ENCODE results near the gene TMEM38B. TPM values are rescaled to one million over a fixed set of nuclear protein-coding genes. Genes with fewer than 3 reads are reported as not detected.

The TMEM38B gene
- total RNA-seq, 4 donors from 2014 or later, result 11.7 to 22.1 (median 18.5) TPM

- TF ChIP-seq, protein P1, sequence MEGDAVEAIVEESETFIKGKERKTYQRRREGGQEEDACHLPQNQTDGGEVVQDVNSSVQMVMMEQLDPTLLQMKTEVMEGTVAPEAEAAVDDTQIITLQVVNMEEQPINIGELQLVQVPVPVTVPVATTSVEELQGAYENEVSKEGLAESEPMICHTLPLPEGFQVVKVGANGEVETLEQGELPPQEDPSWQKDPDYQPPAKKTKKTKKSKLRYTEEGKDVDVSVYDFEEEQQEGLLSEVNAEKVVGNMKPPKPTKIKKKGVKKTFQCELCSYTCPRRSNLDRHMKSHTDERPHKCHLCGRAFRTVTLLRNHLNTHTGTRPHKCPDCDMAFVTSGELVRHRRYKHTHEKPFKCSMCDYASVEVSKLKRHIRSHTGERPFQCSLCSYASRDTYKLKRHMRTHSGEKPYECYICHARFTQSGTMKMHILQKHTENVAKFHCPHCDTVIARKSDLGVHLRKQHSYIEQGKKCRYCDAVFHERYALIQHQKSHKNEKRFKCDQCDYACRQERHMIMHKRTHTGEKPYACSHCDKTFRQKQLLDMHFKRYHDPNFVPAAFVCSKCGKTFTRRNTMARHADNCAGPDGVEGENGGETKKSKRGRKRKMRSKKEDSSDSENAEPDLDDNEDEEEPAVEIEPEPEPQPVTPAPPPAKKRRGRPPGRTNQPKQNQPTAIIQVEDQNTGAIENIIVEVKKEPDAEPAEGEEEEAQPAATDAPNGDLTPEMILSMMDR (IDR thresholded peaks at IDR 0.05; ENCODE audit: low read depth), result no peak
These were observed 4.1 kb downstream of the TMEM38B start for GRCh38 chr9:105698348-105698870.

DNA sequence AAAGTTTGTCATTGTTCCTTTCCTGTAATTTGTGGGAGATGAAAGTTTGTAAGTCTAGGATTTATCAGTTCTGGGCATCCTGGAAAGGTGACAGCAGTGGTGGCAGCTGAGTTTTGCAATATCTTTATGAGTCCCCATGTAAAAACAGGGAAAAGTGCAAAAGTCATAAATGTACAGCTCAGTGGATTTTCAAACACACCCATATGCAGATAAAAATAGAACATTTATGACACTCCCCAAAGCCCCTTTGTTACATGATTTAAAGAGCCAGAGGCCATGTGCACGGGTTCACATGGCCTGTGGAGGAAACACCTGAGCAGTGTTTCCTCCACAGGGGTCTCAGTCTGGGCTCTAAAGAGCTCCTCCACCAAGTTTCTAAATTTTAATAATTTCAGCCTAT, 6.3 kb downstream of the TMEM38B start:
- TF ChIP-seq, protein P1 (IDR thresholded peaks at IDR 0.05; ENCODE audit: low read depth), result no peak

GRCh38 chr9:105701145-105701544, 6.8 kb downstream of the TMEM38B start:
- TF ChIP-seq, protein P1 (IDR thresholded peaks at IDR 0.05; ENCODE audit: low read depth), result no peak

DNA sequence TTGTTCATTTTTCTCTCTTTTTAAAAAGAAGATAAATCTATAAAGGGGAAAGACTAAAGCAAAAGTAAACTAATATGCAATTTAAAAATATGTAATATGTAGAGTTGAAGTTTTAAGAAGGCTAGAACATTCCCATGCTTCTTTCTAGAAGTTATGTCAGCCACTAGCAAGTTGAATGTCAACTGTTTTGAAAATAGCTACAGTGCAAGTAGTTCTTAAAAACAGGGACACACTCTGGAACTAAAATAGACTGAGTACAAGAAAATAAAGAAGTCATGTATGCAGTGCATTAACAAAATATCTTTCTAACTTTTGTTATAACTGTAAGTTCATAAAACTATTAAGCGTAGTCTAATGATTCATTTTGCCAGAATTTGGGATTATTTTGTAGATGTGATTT, 7.9 kb downstream of the TMEM38B start:
- TF ChIP-seq, protein P1 (IDR thresholded peaks at IDR 0.05; ENCODE audit: low read depth), result no peak

- TF ChIP-seq, protein P1 (IDR thresholded peaks at IDR 0.05; ENCODE audit: low read depth), result no peak
These were observed 11.8 kb downstream of the TMEM38B start for GRCh38 chr9:105706156-105706555.

- TF ChIP-seq, protein P1 (IDR thresholded peaks at IDR 0.05; ENCODE audit: low read depth), result no peak
These were observed 14.1 kb downstream of the TMEM38B start for GRCh38 chr9:105708405-105708804.

DNA sequence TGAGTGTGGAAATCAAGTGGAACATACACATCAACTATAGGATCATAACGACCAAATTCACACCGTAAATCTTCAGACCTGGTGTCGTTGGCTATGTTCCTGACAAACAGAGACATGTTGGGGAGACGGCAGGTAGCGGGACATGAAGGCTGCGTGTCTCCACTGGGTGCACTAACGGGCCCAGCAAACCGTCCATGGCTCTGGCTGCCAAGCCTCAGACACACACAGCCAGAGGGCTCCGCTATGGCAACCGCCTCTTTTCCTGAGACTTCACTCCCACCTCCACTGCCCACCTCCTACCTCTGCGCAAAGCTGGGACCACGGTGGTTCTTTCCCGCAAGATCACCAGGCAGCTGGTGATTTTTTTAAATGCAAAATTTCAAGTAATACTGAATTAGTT, 16.3 kb downstream of the TMEM38B start:
- TF ChIP-seq, protein P1 (IDR thresholded peaks at IDR 0.05; ENCODE audit: low read depth), result no peak
